ENCODE data around the gene RGS7. TPM values are rescaled to one million over a fixed set of nuclear protein-coding genes. Genes with fewer than 3 reads are reported as not detected.
"Not testable (repeated sequence)": the region's sequence is repeated elsewhere in the genome, so short reads cannot be mapped to it uniquely, and the experiment has no call there.

Gene RGS7
- polyA plus RNA-seq, 2 of the 4 experiments (the other 2 are of a cell fraction): 0.08 TPM; not detected in 1

DNA sequence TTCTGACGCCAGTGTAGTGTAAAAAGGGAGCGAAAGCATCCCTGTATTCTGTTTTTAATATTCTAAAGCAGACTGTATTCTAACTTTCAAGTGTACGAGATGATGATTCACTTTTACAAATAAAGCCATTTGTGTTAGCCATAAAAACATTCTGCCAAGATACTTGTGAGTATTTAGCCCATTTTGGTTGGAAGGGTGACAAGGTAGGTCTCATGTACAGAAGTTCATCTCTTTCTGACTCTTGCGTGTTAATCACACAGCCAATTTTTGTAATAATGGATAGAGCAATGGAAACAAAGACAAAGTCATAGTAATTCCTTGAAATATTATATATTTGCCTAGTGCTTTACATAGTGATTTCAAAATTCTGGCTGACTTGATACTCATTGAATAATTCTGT, 619.7 kb downstream of the RGS7 start:
- FAIRE-seq: no peak
- H3K9me3 ChIP-seq: no peaks in the 10 kb centered on the region
- ChIA-PET POLR2A (no interaction called here), CTCF (interaction anchor here (0.9 to 1.8 kb wide), 2 partner anchors 210 to 748 kb away, joined by 3 to 5 read pairs; no protein-coding TSS in a partner anchor)
- no peak for ATAC-seq
- H3K4me1 ChIP-seq: peaks cover 6% of the 10 kb centered on the region; the same call in 1 of the 3 replicates
- H3K4me2 ChIP-seq: no peak overlapping the region
- no peak for DNase-seq (ENCODE audit: low read depth in 1 of 2, low spot score in 1 of 2)
- H3K4me3 ChIP-seq: no peak overlapping the region
- TF ChIP-seq JUNB (IDR thresholded peaks at IDR 0.05) (no peak), HOXB13 (CRISPR knock-in tag; IDR thresholded peaks at IDR 0.05; ENCODE audit: low read depth) (no peak), RCOR1 (IDR thresholded peaks at IDR 0.05; ENCODE audit: low read depth, low read length) (no peak), ZC3H11A (IDR thresholded peaks at IDR 0.05) (no peak), BHLHE40 (IDR thresholded peaks at IDR 0.05; ENCODE audit: low read depth, low read length) (no peak), FOSL2 (IDR thresholded peaks at IDR 0.05) (no peak), FOSL2 (CRISPR knock-in tag; IDR thresholded peaks at IDR 0.05) (no peak), RAD21 (conservative IDR thresholded peaks at IDR 0.05 in 1 of 2, IDR thresholded peaks at IDR 0.05 in 1 of 2) (no peak), GATA3 (IDR thresholded peaks at IDR 0.05; ENCODE audit: borderline replicate concordance) (no peak), CBX8 (IDR thresholded peaks at IDR 0.05) (no peak), TFCP2L1 (CRISPR knock-in tag; IDR thresholded peaks at IDR 0.05) (no peak), ZFP36 (IDR thresholded peaks at IDR 0.05; ENCODE audit: borderline replicate concordance, partially characterized antibody) (no peak), CBX2 (IDR thresholded peaks at IDR 0.05; ENCODE audit: borderline replicate concordance, low read depth) (no peak), MYC (IDR thresholded peaks at IDR 0.05; ENCODE audit: borderline replicate concordance, low read length) (no peak)
- TF ChIP-seq, protein P1, sequence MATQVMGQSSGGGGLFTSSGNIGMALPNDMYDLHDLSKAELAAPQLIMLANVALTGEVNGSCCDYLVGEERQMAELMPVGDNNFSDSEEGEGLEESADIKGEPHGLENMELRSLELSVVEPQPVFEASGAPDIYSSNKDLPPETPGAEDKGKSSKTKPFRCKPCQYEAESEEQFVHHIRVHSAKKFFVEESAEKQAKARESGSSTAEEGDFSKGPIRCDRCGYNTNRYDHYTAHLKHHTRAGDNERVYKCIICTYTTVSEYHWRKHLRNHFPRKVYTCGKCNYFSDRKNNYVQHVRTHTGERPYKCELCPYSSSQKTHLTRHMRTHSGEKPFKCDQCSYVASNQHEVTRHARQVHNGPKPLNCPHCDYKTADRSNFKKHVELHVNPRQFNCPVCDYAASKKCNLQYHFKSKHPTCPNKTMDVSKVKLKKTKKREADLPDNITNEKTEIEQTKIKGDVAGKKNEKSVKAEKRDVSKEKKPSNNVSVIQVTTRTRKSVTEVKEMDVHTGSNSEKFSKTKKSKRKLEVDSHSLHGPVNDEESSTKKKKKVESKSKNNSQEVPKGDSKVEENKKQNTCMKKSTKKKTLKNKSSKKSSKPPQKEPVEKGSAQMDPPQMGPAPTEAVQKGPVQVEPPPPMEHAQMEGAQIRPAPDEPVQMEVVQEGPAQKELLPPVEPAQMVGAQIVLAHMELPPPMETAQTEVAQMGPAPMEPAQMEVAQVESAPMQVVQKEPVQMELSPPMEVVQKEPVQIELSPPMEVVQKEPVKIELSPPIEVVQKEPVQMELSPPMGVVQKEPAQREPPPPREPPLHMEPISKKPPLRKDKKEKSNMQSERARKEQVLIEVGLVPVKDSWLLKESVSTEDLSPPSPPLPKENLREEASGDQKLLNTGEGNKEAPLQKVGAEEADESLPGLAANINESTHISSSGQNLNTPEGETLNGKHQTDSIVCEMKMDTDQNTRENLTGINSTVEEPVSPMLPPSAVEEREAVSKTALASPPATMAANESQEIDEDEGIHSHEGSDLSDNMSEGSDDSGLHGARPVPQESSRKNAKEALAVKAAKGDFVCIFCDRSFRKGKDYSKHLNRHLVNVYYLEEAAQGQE (IDR thresholded peaks at IDR 0.05): no peak
- TF ChIP-seq, protein P2, sequence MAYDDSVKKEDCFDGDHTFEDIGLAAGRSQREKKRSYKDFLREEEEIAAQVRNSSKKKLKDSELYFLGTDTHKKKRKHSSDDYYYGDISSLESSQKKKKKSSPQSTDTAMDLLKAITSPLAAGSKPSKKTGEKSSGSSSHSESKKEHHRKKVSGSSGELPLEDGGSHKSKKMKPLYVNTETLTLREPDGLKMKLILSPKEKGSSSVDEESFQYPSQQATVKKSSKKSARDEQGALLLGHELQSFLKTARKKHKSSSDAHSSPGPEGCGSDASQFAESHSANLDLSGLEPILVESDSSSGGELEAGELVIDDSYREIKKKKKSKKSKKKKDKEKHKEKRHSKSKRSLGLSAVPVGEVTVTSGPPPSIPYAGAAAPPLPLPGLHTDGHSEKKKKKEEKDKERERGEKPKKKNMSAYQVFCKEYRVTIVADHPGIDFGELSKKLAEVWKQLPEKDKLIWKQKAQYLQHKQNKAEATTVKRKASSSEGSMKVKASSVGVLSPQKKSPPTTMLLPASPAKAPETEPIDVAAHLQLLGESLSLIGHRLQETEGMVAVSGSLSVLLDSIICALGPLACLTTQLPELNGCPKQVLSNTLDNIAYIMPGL (CRISPR knock-in tag; IDR thresholded peaks at IDR 0.05; ENCODE audit: borderline replicate concordance): no peak
- TF ChIP-seq, protein P3, sequence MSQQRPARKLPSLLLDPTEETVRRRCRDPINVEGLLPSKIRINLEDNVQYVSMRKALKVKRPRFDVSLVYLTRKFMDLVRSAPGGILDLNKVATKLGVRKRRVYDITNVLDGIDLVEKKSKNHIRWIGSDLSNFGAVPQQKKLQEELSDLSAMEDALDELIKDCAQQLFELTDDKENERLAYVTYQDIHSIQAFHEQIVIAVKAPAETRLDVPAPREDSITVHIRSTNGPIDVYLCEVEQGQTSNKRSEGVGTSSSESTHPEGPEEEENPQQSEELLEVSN (IDR thresholded peaks at IDR 0.05; ENCODE audit: borderline replicate concordance, low read depth): no peak
- TF ChIP-seq, protein P4, sequence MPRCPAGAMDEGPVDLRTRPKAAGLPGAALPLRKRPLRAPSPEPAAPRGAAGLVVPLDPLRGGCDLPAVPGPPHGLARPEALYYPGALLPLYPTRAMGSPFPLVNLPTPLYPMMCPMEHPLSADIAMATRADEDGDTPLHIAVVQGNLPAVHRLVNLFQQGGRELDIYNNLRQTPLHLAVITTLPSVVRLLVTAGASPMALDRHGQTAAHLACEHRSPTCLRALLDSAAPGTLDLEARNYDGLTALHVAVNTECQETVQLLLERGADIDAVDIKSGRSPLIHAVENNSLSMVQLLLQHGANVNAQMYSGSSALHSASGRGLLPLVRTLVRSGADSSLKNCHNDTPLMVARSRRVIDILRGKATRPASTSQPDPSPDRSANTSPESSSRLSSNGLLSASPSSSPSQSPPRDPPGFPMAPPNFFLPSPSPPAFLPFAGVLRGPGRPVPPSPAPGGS (IDR thresholded peaks at IDR 0.05): no peak
- no peak overlapping the region for H3K27ac ChIP-seq
- 66% methylated on average over 4 of the region's 4 CpGs for WGBS (ENCODE audit: missing lambda C conversion rate)

DNA sequence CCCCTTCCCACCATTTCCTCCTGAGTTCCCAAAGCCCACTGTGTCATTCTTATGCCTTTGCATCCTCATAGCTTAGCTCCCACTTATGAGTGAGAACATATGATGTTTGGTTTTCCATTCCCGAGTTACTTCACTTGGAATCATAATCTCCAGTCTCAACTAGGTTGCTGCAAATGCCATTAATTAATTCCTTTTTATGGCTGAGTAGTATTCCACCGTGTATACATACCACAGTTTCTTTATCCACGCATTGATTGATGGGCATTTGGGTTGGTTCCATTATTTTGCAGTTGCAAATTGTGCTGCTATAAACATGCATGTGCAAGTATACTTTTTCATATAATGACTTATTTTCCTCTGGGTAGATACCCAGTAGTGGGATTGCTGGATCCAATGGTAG, 622.3 kb downstream of the RGS7 start:
- H3K4me2 ChIP-seq; H3K4me1 ChIP-seq; POLR2A ChIA-PET; ATAC-seq; H3K4me3 ChIP-seq; H3K9me3 ChIP-seq; H3K27ac ChIP-seq; DNase-seq (ENCODE audit: low read depth in 1 of 2, low spot score in 1 of 2); FAIRE-seq: not testable (repeated sequence)
- WGBS (ENCODE audit: missing lambda C conversion rate): 22% methylated on average over 3 of the region's 3 CpGs
- CTCF ChIA-PET: interaction anchor here (1.0 kb wide), 1 partner anchor 153 kb away, joined by 4 read pairs; no protein-coding TSS in a partner anchor
